GM18867 (cell line): ENCODE results near the gene LIG1.
"Not testable (repeated sequence)": the region's sequence is repeated elsewhere in the genome, so short reads cannot be mapped to it uniquely, and the experiment has no call there.

Experiments
- ATAC-seq: cut with Tn5 transposase; IDR thresholded peaks from one replicate; pipeline ENCODE4 v1.9.1; 2021; ENCODE audit warnings: mild to moderate bottlenecking, moderate library complexity; ENCODE audit not compliant: unreplicated experiment

Gene LIG1

GRCh38 chr19:48088991-48089390 lies 81.2 kb downstream of the LIG1 start:
- ATAC-seq: not testable (repeated sequence)

GRCh38 chr19:48085904-48086864 lies 84.0 kb downstream of the LIG1 start:
- no peak for ATAC-seq

DNA sequence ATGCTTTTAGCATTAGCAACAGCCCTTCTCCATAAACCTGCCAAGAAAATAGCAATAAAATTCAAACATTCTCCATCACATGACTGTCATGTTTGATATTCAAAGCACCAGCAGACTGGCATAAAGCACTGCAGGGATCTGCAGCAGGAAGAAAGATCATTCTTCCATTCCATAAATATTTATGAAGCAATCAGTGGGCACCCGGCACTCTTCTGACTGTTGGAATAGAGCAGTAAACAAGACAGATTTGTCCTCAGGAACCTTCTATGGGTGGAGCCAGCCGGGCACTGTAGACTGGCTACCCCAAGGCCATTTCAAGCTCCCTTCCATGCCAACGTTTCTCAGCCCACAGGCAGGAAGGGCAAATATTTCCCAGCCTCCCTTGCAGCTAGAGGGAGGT lies 85.1 kb downstream of the LIG1 start:
- ATAC-seq: no peak

- ATAC-seq: no peak
Observed at GRCh38 chr19:48081106-48081505, 89.0 kb downstream of the LIG1 start.

- ATAC-seq: not testable (repeated sequence)
Observed at GRCh38 chr19:48070177-48070769, 99.9 kb downstream of the LIG1 start.

DNA sequence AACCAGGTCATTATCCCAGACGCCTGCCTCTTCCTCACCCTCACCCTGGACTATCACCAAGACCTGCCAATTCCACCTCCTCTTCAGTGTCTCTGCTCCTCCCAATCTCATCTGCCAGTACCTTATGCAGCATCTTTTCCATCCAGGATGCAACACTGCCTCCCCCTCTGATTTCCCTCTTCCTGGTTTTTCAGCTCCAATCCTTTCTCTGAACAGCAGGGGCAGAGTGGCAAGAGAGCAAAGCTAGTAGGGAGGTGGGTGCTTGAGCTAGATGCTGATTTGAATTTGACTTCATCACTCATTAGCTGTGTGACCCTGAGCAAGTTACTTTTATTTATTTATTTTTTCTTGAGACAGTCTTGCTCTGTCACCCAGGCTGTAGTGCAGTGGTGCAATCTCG lies 100.7 kb downstream of the LIG1 start:
- no peak for ATAC-seq
